H9 (cell line): ENCODE measurements around the gene NOXA1. TPM values are rescaled to one million over a fixed set of nuclear protein-coding genes. Genes with fewer than 3 reads are reported as not detected.

Source experiments
- DNase-seq: peaks from one replicate; pipeline ENCODE4 v3.0.0-alpha.2; 2017
- H2AFZ ChIP-seq: one replicate; pipeline ENCODE4 v1.6.1; 2013; ENCODE audit warnings: mild to moderate bottlenecking, low read length, control low read depth, moderate library complexity
- H2AK5ac ChIP-seq: 2 replicates; pipeline ENCODE4 v1.6.1; 2013; ENCODE audit warnings: low read length, control low read depth, mixed read lengths; ENCODE audit not compliant: insufficient read length
- H2BK120ac ChIP-seq: one replicate; pipeline ENCODE4 v1.6.1; 2013; ENCODE audit warnings: low read depth, mild to moderate bottlenecking, low read length, control low read depth, inconsistent platforms; ENCODE audit not compliant: poor library complexity, severe bottlenecking
- H2BK12ac ChIP-seq: 2 replicates; pipeline ENCODE4 v1.6.1; 2013; ENCODE audit warnings: low read length, control low read depth, mixed read lengths, low read depth; ENCODE audit not compliant: insufficient read length
- H2BK15ac ChIP-seq: 2 replicates; pipeline ENCODE4 v1.6.1; 2013; ENCODE audit warnings: low read depth, low read length, control low read depth
- H2BK20ac ChIP-seq: one replicate; pipeline ENCODE4 v1.6.1; 2013; ENCODE audit warnings: low read depth, mild to moderate bottlenecking, low read length, control low read depth, inconsistent platforms; ENCODE audit not compliant: poor library complexity, severe bottlenecking
- H2BK5ac ChIP-seq: 2 replicates; pipeline ENCODE4 v1.6.1; 2013; ENCODE audit warnings: low read length, control low read depth, mixed read lengths; ENCODE audit not compliant: insufficient read length
- H3K14ac ChIP-seq: 2 replicates; pipeline ENCODE4 v1.6.1; 2013; ENCODE audit warnings: low read length, control low read depth; ENCODE audit not compliant: insufficient read depth
- H3K18ac ChIP-seq: 2 replicates; pipeline ENCODE4 v1.6.1; 2013; ENCODE audit warnings: low read depth, mild to moderate bottlenecking, mixed read lengths, low read length, control low read depth; ENCODE audit not compliant: insufficient read length
- H3K23ac ChIP-seq: 2 replicates; pipeline ENCODE4 v1.6.1; 2013; ENCODE audit warnings: low read length, control low read depth, mixed read lengths, low read depth; ENCODE audit not compliant: insufficient read length
- H3K23me2 ChIP-seq: 2 replicates; pipeline ENCODE4 v1.6.1; 2013; ENCODE audit warnings: low read depth, mild to moderate bottlenecking, mixed read lengths, low read length, control low read depth; ENCODE audit not compliant: insufficient read length, poor library complexity, severe bottlenecking
- H3K27ac ChIP-seq: 2 replicates; pipeline ENCODE4 v1.5.1; 2013; ENCODE audit warnings: low read length, control low read depth, mixed read lengths, low read depth; ENCODE audit not compliant: insufficient read length
- H3K27me3 ChIP-seq: 2 replicates; pipeline ENCODE4 v1.6.1; 2013; ENCODE audit warnings: low read length, control low read depth, inconsistent platforms; ENCODE audit not compliant: insufficient read depth
- H3K4ac ChIP-seq: 2 replicates; pipeline ENCODE4 v1.6.1; 2013; ENCODE audit warnings: low read depth, mild to moderate bottlenecking, control low read depth, inconsistent platforms, low read length, moderate library complexity
- H3K4me1 ChIP-seq: 2 replicates; pipeline ENCODE4 v1.6.1; 2013; ENCODE audit warnings: low read length, control low read depth, inconsistent platforms; ENCODE audit not compliant: insufficient read depth
- H3K4me2 ChIP-seq: 2 replicates; pipeline ENCODE4 v1.6.1; 2013; ENCODE audit warnings: low read length, control low read depth, mixed read lengths; ENCODE audit not compliant: insufficient read length, insufficient read depth
- H3K56ac ChIP-seq: 2 replicates; pipeline ENCODE4 v1.6.1; 2013; ENCODE audit warnings: low read depth, mild to moderate bottlenecking, mixed read lengths, low read length, control low read depth; ENCODE audit not compliant: insufficient read length
- H3K79me1 ChIP-seq: 2 replicates; pipeline ENCODE4 v1.6.1; 2013; ENCODE audit warnings: low read depth, mild to moderate bottlenecking, moderate library complexity, low read length, control low read depth, inconsistent platforms; ENCODE audit not compliant: insufficient read depth, poor library complexity, severe bottlenecking
- H3K79me2 ChIP-seq: 2 replicates; pipeline ENCODE4 v1.6.1; 2013; ENCODE audit warnings: low read length, control low read depth, inconsistent platforms; ENCODE audit not compliant: insufficient read depth
- H3K9ac ChIP-seq: 2 replicates; pipeline ENCODE4 v1.6.1; 2013; ENCODE audit warnings: low read length, control low read depth, mixed read lengths; ENCODE audit not compliant: insufficient read length; ENCODE audit errors: extremely low read depth
- H3K9me3 ChIP-seq: one replicate; pipeline ENCODE4 v1.6.1; 2013; ENCODE audit warnings: low read depth, low read length, inconsistent platforms; ENCODE audit not compliant: control insufficient read depth
- H3T11ph ChIP-seq: one replicate; pipeline ENCODE4 v1.6.1; 2013; ENCODE audit warnings: mild to moderate bottlenecking, low read length, control low read depth, inconsistent platforms
- H4K20me1 ChIP-seq: one replicate; pipeline ENCODE4 v1.6.1; 2013; ENCODE audit not compliant: control insufficient read depth, insufficient read length, insufficient read depth
- H4K5ac ChIP-seq: 2 replicates; pipeline ENCODE4 v1.6.1; 2013; ENCODE audit warnings: low read depth, mild to moderate bottlenecking, mixed read lengths, low read length, control low read depth; ENCODE audit not compliant: insufficient read length
- H4K8ac ChIP-seq: replicated peaks from 2 replicates; pipeline ENCODE4 v1.6.1; 2013; ENCODE audit warnings: low read length, control low read depth, mixed read lengths, low read depth; ENCODE audit not compliant: insufficient read length
- H4K91ac ChIP-seq: 2 replicates; pipeline ENCODE4 v1.6.1; 2013; ENCODE audit warnings: low read depth, mild to moderate bottlenecking, moderate library complexity, mixed read lengths, low read length, control low read depth; ENCODE audit not compliant: insufficient read length
- H3K27ac Mint-ChIP-seq, 3 experiments: 2 replicates in 2 of 3; 3 replicates in 1 of 3; pipeline ENCODE4 v1.8.0; 2020 to 2021; ENCODE audit warnings: mixed read lengths in 3 of 3, mild to moderate bottlenecking in 1 of 3, moderate library complexity in 1 of 3
- H3K27me3 Mint-ChIP-seq: 2 replicates; pipeline ENCODE4 v1.8.0; 2021; ENCODE audit warnings: low read depth, mild to moderate bottlenecking, moderate library complexity, mixed read lengths
- H3K36me3 Mint-ChIP-seq, 3 experiments: 2 replicates in 2 of 3; 3 replicates in 1 of 3; pipeline ENCODE4 v1.8.0; 2020 to 2021; ENCODE audit warnings: low read depth in 3 of 3, mixed read lengths in 3 of 3; ENCODE audit not compliant: insufficient read depth in 1 of 3
- H3K4me1 Mint-ChIP-seq, 2 experiments: 2 replicates each; pipeline ENCODE4 v1.8.0; 2020; ENCODE audit warnings: mixed read lengths in 2 of 2
- H3K4me3 Mint-ChIP-seq, 2 experiments: 2 replicates in 1 of 2; 3 replicates in 1 of 2; pipeline ENCODE4 v1.8.0; 2020 to 2021; ENCODE audit warnings: mild to moderate bottlenecking in 2 of 2, mixed read lengths in 2 of 2, moderate library complexity in 1 of 2
- H3K9me3 Mint-ChIP-seq, 2 experiments: 2 replicates in 1 of 2; 3 replicates in 1 of 2; pipeline ENCODE4 v1.8.0; 2020; ENCODE audit warnings: mild to moderate bottlenecking in 2 of 2, mixed read lengths in 2 of 2, moderate library complexity in 1 of 2
- WGBS: extraction: QIAGEN DNeasy Blood & Tissue Kit; methylation state at CpG from one replicate; pipeline ENCODE4 v1.1.7; 2013; ENCODE audit warnings: missing lambda C conversion rate, low lambda C conversion rate, mixed read lengths; ENCODE audit not compliant: insufficient read length; ENCODE audit errors: extremely low coverage; 5-methylcytosine and 5-hydroxymethylcytosine counted together
- total RNA-seq: library from RNA; stranded (reverse); gene quantifications from 2 replicates; pipeline ENCODE4 v1.2.1, GENCODE V29; 2021
- TF ChIP-seq, protein P1 (sequence below): fragments of 200-600 bp; sonication (generic); conservative IDR thresholded peaks from 3 replicates; pipeline ENCODE4 v1.8.0; 2021; ENCODE audit warnings: antibody characterized with exemption, mild to moderate bottlenecking

The NOXA1 gene
- total RNA-seq, 1 experiment from 2014 or later = 2.0 TPM

DNA sequence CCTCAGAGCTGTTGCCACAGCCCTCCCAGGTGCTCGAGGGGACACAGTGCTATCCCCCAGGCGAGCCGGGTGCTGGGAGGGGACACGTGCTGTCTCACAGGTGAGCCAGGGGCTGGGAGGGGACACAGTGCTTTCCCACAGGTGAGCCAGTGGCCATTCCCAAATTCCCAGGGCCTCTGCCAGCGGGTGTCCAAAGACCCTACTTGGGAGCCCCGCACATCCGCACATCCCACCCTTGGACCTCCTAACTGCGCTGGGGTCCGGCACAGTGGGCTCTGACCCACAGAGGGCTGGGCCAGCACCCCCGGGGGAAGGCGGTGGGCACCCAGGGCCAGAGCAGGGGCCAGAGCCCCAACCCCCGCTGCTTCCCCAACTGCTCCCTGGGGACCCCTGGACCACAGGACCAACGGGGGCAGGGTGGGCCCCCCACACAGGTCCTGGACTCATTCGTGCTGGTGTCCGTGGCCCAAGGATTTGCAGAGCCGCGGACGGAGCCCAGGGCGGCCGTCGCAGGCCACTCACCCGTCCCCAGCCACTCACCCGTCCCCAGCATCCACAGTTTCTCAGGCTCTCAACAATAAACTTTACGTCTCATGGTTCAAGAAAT lies 18.1 kb upstream of the NOXA1 start:
- Mint-ChIP-seq H3K4me1 (0 out of 4 replicates have a peak, but pooled peaks cover 0 to 5% of the 10 kb centered on the region in 2 experiments), H3K4me3 (no peak overlapping the region), H3K27me3 (peaks cover 8% of the 10 kb centered on the region), H3K36me3 (peaks cover 12 to 17% (median 16%) of the 10 kb centered on the region in 3 experiments), H3K9me3 (peaks cover 10 to 13% of the 10 kb centered on the region in 2 experiments), H3K27ac (no peak overlapping the region)
- Histone ChIP-seq H3T11ph (no peak overlapping the region), H4K20me1 (no peaks in the 10 kb centered on the region), H2BK5ac (no peak overlapping the region), H3K4me2 (no peak overlapping the region), H3K9me3 (no peaks in the 10 kb centered on the region), H3K56ac (no peak overlapping the region), H3K23me2 (peaks cover 3% of the 10 kb centered on the region), H3K27me3 (no peaks in the 10 kb centered on the region), H2AK5ac (no peak overlapping the region), H2BK12ac (no peak overlapping the region), H3K18ac (no peak overlapping the region), H3K27ac (no peak overlapping the region), H3K79me1 (no peaks in the 10 kb centered on the region), H3K4ac (no peak overlapping the region), H3K23ac (no peak overlapping the region), H4K8ac (no peak overlapping the region), H4K5ac (no peak overlapping the region), H2BK120ac (no peak overlapping the region), H3K14ac (no peak overlapping the region; the same call in 1 of the 2 replicates), H3K4me1 (no peaks in the 10 kb centered on the region), H4K91ac (no peak overlapping the region), H2BK20ac (no peak overlapping the region), H3K9ac (no peak overlapping the region), H2AFZ (no peak overlapping the region), H2BK15ac (no peak overlapping the region), H3K79me2 (no peaks in the 10 kb centered on the region)
- TF ChIP-seq, protein P1, sequence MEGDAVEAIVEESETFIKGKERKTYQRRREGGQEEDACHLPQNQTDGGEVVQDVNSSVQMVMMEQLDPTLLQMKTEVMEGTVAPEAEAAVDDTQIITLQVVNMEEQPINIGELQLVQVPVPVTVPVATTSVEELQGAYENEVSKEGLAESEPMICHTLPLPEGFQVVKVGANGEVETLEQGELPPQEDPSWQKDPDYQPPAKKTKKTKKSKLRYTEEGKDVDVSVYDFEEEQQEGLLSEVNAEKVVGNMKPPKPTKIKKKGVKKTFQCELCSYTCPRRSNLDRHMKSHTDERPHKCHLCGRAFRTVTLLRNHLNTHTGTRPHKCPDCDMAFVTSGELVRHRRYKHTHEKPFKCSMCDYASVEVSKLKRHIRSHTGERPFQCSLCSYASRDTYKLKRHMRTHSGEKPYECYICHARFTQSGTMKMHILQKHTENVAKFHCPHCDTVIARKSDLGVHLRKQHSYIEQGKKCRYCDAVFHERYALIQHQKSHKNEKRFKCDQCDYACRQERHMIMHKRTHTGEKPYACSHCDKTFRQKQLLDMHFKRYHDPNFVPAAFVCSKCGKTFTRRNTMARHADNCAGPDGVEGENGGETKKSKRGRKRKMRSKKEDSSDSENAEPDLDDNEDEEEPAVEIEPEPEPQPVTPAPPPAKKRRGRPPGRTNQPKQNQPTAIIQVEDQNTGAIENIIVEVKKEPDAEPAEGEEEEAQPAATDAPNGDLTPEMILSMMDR = no peak
- WGBS = no CpG with 5 or more reads among the region's 24 CpGs
- DNase-seq = peak; percentile 23
